HG02938 (cell line): ENCODE measurements around the gene STPG2.
"Not testable (repeated sequence)": the region's sequence is repeated elsewhere in the genome, so short reads cannot be mapped to it uniquely, and the experiment has no call there.

Experiments used
- ATAC-seq: cut with Tn5 transposase; IDR thresholded peaks from one replicate; pipeline ENCODE4 v1.9.1; 2021; ENCODE audit warnings: mild to moderate bottlenecking, moderate library complexity; ENCODE audit not compliant: unreplicated experiment

Gene STPG2

DNA sequence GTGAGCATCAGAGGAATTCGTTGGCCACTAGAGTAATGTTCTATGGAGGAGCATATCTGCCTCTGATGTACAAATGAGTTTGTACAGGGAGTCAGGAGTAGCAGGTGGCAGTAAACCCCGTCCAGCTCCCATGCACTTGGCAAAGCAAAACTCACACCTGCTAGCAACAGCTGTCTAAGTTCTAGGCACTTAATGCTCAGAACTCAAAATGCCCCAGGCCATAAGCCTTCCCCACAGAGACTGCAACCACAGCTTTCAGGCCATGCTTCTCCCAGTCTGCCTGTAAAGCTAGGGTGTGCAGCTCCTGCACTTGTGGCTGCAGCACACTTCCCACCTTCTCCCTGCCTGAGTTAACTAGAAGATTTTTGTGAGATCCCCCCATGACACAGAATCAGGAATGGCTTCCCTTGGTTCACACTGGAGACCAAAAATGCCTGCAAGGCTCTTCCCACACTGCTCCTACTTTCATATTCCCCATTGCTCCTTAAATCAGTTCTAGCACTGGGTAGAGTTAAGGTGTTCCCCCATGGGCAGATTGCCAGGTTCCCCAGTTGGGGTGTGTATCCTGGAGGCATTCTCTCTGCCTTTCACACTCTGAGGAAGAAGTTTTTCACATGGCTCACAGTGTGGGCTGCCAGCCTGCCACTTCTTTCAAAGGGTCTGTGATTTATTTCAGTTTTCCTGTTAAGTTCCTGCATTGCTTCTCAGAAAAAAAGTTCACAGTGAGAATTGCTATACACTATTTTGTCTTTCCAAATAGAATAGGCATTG, 189.9 kb downstream of the STPG2 start:
- no peak for ATAC-seq

DNA sequence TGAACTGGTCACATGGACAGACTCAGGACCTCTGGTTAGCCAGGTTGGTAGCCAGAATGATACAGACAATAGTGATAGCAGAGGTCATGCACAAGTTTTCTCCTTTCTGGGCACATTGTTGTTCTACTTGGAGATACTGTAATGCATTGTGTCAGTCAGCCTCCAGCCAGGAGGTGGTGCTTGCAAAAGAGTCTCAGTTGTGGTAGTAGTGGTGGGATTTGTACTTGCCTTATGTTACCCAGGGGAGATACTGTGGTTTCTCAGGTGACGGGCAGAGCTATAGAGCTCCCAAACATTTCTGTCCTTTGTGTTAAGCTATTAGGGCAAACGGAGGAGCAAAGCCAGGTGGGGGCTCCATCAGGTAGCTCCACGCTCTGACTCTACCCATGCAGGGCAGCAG, 190.5 kb downstream of the STPG2 start:
- ATAC-seq, result no peak

DNA sequence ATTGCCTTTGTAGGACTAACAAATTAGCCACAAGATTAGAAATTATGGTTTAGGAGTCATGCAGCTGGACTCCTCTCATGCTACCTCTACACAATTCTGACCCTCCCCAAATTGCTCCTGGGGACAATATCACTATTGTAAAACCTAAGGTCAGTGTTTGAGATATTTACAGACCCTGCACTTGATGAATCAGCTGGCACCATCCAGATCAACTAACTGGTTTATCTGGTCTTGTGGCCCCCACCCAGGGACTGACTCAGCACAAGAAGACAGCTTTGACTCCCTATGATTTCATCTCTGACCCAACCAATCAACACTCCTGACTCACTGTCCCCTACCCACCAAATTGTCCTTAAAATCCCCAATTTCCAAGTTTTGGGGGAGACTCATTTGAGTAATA, 192.4 kb downstream of the STPG2 start:
- no peak for ATAC-seq

DNA sequence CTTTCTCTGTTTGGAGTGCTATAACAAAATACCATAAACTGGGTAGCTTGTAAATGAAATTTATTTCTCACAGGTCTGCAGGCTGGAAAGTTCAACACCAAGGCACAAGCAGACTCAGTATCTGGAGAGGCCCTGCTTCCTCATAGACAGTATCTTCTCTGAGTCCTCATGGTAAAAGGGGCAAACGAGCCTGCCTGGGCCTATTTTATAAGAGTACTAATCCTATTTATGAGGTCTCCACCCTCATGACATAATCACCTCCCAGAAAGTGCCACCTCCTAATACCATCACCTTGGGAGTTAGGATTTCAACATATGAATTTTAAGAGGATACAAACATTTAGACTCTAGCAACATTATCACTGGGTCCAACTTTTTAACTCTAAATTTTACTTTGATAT, 200.3 kb downstream of the STPG2 start:
- no peak for ATAC-seq

DNA sequence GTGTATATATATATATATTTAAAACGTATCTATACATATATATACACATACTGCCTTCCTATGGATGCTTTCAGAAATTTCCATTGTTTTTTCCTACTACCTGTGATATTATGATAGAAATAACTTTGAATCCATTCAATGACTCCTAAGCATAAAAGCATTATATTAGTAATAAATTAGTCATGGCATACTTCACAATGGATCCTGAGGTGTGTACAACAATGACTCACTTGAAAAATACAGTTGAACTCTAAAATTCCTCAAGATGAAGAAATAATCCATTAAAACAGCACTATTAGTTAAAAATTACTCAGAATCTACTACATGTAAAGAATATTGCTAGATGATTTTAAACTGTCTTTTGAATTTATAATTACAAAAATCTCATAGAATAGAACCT, 201.1 kb downstream of the STPG2 start:
- ATAC-seq, result no peak

DNA sequence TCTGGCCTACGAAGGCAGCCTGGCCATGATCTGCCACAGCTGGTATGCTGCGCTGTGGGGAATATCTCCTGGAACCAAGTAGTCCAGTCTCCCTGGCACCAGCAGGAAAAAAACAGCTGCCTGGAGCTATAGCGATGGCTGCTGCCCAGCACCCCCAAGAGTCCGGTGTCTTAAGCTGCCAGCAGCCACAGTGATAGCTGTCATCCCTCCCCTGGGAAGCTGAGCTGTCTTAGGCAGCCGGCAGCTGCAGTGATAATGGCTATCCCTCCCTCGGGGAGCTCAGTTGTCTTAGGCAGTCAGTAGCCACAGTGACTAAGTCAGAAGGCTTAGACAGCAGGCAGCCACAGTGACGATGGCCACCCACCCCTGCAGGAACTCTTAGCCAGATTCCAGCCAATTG, 205.1 kb downstream of the STPG2 start:
- ATAC-seq, result no peak

DNA sequence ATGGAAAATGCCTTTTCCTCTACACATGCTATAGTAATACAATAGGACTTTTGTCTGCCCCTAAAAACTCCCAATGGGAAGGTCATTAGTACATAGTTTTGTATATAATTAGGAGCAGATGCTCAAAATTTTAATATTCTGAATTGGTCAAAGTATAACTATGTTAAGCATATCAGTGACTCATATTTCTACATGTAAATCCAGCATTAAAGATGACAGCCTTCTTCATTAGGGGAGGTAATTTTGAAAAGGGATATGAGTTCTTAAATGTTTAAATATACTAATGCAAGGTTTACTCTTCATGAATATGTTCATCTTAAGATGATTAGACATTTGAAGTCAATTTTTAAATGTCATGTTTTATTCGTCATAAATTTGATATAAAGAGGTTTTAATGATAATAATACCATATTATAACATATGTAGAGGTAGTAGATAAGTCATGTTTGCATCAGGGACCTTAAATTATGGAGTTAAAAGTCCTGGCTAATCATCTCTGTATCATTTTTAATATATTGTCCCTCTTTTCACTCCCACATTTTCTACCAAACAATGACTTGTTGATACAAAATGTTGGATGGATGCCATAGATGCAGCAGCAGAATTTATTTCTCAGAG, 218.8 kb downstream of the STPG2 start:
- ATAC-seq, result no peak

DNA sequence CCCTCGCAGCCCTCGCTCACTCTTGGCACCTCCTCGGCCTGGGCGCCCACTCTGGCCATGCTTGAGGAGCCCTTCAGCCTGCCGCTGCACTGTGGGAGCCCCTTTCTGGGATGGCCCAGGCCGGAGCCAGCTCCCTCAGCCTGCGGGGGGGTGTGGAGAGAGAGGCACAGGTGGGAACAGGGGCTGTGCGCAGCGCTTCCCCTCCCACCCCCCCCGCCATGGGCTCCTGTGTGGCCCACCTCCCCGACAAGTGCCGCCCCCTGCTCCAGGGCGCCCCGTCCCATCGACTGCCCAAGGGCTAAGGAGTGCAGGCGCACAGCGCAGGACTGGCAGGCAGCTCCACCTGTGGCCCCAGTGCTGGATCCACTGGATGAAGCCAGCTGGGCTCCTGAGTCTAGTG, 220.2 kb downstream of the STPG2 start:
- ATAC-seq, result no peak

DNA sequence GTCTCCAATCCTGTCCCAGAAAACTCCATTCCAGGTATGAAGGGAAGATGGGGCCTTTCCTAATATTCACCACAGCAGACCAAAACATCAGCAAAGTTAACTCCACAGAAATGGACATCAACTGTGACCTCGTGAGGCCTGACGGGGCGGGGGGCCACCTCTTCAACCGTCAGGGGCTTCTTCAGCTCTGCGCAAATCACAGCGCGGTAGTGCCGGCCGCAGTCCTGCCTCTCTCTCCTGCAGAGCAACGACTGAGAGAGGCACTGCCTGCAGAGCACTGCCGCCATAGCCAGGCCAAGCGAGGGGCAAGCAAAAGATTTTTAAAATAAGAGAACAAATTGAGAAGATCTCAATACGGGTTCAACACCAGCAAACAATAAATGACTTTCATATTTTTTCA, 226.2 kb downstream of the STPG2 start:
- no peak for ATAC-seq

DNA sequence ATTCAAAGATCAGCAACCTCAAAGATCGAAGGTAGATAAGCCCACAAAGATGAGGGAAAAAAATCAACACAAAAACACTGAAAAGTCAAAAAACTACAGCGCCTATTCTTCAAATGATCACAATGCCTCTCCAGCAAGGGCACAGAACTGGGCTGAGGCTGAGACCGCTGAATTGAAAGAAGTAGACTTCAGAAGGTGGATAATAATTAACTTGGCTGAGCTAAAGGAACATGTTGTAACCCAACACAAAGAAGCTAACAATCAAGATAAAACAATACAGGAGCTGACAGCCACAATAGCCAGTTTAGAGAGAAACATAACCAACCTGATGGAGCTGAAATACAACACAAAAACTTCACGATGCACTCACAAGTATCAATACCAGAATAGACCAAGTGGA, 231.1 kb downstream of the STPG2 start:
- ATAC-seq, result no peak

DNA sequence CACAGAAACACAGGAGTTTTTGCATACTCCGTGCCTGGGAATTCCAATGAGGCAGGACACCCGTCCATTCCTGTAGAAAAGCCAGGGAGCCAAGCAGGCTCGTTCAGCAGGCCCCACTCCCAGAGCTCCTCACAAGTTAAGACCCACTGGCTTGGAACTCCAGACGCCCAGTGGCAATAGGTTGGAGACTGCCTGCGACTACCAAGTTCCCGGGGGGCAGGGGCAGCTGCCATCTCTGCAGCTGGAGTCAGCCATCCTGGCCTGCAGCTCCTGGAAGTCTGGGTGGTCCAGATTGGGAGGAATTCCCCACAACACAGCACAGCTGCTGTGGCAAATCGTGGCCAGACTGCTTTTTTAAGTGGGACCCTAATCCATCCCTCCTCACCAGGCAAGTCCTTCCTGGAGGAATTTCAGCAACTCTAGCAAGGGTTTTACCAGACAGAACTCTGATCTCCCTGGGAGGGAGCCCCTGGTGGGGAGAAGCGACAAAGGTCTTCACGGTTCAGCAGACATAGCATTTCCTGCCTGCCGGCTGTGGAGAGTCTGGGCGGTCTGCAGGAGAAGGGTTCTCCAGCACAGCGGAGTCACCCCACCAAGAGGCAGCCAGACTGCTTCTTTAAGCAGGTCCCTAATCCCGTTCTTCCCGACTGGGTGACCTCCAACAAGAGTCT, 231.9 kb downstream of the STPG2 start:
- no peak for ATAC-seq

DNA sequence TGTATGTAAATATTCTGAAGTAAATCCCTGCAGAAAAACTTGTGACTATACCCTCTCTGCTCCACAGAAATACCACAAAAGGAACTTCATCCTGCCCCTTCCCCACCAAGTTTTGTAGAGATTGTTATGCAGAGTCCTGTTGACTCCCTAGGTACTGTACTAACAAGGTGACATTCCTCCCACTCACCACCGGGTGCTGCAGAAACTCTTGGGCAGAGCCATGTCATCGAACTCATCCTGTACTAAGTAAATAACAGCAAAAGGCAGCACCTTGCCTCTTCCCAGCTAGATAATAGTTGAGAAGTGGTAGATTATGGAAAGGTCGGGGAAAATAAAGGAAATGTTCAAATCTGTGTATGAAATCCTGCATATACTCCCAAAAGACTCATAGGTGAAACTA, 233.3 kb downstream of the STPG2 start:
- ATAC-seq, result peak; percentile 75

DNA sequence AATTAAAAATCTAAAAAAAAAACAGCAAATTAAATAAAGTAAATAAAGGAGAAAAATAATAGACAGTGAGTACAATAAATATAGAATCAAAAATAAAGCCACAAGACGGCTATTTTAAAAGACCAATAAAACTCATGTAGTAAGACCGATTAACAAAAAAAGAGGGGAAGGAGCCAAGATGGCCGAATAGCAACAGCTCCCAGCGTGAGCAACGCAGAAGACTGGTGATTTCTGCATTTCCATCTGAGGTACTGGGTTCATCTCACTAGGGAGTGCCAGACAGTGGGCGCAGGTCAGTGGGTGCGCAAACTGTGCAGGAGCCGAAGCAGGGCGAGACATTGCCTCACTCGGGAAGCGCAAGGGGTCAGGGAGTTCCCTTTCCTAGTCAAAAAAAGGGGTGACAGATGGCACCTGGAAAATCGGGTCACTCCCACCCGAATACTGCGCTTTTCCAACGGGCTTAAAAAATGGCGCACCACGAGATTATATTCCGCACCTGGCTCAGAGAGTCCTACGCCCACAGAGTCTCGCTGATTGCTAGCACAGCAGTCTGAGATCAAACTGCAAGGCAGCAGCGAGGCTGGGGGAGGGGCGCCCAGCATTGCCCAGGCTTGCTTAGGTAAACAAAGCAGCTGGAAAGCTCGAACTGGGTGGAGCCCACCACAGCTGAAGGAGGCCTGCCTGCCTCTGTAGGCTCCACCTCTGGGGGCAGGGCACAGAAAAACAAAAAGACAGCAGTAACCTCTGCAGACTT, 239.7 kb downstream of the STPG2 start:
- ATAC-seq, result not testable (repeated sequence)

DNA sequence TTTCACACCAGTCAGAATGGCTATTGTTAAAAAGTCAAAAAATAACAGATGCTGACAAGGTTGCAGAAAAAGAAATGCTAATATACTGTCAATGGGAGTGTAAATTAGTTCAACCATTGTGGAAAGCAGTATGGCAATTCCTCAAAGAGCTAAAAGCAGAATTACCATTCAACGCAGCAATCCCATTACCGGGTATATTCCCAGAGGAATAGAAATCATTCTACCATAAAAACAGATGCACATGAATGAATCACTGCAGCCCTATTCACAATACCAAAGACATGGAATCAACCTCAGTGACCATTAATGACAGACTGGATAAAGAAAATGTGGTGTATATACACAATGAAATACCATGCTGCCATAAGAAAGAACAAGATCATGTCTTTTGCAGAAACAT, 243.0 kb downstream of the STPG2 start:
- no peak for ATAC-seq

DNA sequence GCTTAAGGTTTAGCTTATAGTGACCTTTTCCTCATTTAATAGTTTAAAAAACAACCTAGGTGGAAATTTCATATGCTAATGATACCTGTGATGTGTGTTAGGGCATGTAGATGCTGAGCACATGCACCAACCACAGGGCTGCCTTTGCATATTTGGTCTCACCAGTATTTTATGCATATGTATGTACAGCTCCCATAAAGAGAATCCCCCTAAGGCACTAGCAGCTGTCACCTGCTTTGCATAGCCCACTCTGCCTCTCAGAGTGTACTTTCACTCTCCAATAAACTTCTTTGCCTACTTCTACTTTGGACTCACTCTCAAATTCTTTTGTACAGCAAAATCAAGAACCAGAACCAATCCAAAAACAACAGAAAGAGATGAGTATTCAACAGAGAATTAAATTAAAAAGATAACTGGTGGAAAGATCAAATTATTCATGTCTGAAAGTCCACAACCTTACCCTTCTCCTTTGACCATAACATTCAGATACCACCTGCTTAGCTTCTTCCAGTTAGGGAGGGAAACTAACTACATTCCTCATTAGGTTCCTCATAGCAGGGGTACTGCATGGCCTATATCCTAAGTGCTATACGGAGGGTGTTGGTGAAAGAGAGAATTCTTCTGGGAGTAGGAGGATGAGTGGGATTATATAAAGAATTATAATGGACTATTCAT, 250.5 kb downstream of the STPG2 start:
- no peak for ATAC-seq

DNA sequence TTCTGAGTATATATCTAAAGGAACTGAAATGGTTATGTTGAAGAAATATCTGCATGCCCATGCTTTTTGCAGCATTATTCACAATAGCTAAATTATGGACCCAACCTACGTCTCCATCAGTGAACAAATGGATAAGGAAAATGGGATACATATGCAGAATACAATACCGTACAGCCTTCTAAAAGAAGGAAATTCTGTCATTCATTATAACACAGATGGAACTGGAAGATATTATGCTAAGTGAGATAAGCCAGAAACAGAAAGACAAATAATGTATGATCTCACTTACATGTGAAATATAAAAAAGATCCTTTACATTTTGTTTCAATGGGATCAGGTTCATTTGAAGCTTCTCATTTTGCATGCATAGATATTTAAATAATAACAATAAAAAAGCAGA, 263.3 kb downstream of the STPG2 start:
- ATAC-seq, result no peak

DNA sequence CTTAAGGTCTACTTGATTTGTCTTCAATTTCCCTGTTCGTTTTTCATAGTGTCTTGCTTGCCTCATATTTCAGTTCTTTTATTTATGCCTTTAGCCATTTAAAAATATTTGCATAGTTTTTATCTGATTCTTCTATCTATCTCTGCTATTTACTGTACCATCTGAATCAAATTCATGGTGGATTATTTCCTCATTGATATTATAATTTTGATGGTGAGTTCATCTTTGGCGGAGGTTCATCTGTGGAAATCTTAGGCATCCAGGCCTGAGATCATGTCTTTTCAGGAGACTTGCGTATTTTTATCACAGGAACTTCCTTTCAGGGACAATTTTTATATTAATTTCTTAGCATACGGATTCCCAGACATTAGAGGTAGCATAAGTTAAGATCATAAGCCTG, 275.2 kb downstream of the STPG2 start:
- ATAC-seq, result no peak

DNA sequence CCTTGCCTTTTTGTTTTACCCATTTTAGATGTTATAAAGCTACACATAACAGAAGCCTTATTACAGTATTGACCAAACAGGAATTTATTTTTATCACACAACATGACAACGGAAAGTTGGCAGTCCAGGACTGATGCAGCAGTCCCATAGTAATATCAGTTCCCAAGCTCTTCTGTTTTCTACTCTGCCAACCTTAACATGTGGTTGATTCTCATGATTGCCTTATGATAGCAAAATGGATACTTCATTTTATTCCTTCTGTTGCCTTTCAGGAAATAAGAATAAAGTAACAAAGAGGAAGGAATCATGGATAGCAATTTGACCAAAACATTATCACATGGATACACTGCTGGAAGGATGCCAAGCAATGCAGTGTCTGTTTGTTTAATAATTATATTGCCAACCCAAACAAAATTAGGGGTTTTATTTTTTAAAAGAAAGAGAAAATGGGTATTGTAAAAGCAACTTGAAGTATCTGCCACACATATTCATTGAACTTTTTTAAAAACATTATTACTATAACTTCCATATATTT, 275.7 kb downstream of the STPG2 start:
- no peak for ATAC-seq

DNA sequence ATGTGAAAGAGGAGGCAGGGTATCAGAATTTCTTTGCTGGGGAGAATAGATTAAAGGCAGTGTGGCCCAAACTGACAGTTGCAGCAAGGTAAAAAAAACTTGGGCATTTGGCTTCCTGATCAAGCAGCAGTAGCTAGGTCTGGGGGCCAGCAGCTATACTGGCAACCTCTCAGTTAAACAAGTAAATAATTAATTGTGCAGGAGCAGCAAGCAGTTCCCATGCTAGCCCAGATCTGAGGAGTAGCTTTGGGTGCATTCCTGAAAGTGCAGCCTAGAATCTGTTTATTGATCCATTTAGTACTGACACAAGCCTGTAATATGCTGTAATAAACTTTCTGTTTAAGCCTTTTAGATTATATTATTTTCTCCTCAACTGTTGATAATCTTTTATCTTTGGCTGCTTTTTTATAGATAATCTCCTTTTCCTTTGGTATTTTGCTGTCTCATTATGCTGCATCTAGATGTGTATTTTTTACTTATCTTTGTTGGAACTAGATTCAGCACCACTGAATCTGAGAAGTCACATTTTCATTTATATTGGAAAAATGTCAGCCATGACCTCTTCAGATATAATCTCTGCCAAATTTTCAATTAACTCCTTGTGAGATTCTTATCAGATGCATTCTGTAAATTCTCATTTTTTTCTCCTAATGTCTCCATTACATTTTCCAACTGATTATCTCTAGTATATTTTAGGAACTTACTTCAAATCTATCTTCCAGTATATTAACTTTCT, 276.3 kb downstream of the STPG2 start:
- no peak for ATAC-seq

DNA sequence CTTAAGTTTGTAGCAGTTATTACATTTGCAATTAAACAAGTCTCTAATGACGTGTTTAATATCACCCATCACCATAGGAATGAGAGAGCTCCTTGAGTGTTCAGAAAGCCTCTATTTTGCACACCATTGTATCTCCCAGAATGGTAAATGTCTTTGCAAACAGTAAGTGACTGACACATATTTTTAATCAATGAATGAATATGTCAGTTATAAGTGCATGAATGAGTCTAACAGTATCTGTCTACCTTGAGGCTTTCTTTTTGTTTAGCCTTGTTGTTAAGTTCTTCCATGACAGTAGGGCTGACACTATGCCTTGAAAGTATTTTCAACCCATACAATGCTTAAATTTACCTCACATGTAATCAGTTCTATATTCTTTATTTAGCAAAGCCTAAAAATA, 292.2 kb downstream of the STPG2 start:
- ATAC-seq, result no peak
